Heart left ventricle (tissue), 13 donors: Measurements from ENCODE around the gene ORC5.

Experiments
- CTCF ChIP-seq, 12 donors: fragments of 200-600 bp; sonication (generic) in 4 of 12; IDR thresholded peaks; one replicate each; pipeline versions ENCODE4 v1.5.0 to v1.8.0; 2018 to 2022; ENCODE audit warnings: antibody characterized with exemption in 12 of 12, mild to moderate bottlenecking in 5 of 12
- POLR2A ChIP-seq, 2 donors: fragments of 450-650 bp; IDR thresholded peaks; one replicate each; pipeline ENCODE4 v1.6.1; 2017; ENCODE audit warnings: antibody characterized with exemption in 2 of 2, mild to moderate bottlenecking in 2 of 2, moderate library complexity in 2 of 2
- donor health status: ischemic (EF 13 %, LVEDD 7.1; RV severe dilation, severe dysfunction).
- donor health status: DM: no; HTN: yes; CAD: no.
- donor health status: DM: no; HTN: no; CAD: no.
- donor health status: ischemic (EF 25% LVEDD 6.9; RV normal size, moderate dysfunction).
- donor health status: ischemic (EF 25% LVEDD 5.7; RV mildly dilated, moderate dysfunction).
- donor health status: ischemic (EF 35%, LVEDD 5.7; RV mildly dilated, moderate dysfunction).
- donor health status: nonischemic (EF 11% LVEDD 7.7; RV severe dilation, severe dysfunction).
- donor health status: DM: yes; HTN: yes; CAD: no.
- donor health status: PGD.
- donor health status: ischemic (EF 29% LVEDD 5.4; RV normal size, mild dysfunction).
- donor health status: nonischemic (EF 23%, LVEDD 6.1; RV moderate dilation, normal function).

GRCh38 chr7:104241135-104241534 is 33.3 kb upstream of the ORC5 start:
- TF ChIP-seq POLR2A (IDR thresholded peaks at IDR 0.05): no peak
- TF ChIP-seq CTCF (IDR thresholded peaks at IDR 0.05): no peak
